ENCODE measurements around the gene MACROD2.

Gene MACROD2

DNA sequence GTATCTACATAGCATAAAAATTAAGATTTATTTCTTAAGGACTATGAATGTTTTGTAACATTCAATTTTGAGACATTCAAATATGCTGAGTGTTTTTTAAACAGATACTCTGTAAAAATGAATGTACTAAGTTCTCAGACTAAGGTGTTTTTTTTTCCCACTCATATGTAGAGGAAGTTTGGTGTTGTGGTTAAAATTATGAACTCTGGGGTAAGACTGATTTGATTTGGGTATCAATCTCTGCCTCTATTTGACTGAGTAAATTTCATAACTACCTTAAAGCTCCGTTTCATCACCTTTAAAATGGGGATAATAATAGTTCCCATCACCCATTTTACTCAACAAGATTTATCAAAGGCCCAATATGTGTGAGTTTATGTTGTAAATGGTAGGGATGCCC, 728.7 kb downstream of the MACROD2 start:
- DNase-seq = no peak

DNA sequence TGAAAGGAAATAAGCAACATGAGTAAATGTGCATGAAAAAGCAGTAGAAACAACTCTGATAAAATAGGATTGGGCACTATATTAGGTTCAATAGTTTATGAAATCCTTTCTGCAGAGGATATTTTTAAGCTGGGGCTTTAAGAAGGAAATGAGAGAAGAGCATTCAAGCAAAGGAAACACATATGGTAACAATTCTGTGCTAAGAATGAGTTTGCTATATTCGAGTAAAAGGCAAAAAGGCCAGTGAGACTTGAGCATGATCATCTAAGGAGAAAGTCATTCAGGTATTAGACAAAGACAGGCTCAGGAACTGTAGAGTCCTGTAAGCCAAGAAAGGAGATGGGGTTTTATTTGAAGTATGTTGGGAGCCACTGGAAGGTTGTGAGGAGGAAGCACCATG, 729.2 kb downstream of the MACROD2 start:
- DNase-seq = no peak

DNA sequence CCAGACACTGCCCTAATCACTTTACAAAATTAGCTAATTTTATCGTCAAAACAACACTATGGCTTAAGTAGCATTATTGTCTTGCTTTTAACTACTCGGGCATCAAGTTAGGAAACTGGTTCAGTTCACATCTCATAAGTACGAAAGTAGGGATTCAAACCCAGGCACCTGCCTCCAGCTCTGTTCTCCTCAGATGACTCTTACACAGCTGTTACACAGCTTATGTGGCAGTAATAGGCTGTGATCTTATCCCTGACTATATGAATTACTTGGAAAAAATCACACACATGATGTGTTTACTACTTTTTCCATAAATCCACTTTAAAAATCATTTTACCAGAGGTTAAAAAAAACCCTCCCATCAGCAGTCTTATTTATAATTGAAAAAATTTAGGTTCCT, 731.3 kb downstream of the MACROD2 start:
- DNase-seq = no peak

DNA sequence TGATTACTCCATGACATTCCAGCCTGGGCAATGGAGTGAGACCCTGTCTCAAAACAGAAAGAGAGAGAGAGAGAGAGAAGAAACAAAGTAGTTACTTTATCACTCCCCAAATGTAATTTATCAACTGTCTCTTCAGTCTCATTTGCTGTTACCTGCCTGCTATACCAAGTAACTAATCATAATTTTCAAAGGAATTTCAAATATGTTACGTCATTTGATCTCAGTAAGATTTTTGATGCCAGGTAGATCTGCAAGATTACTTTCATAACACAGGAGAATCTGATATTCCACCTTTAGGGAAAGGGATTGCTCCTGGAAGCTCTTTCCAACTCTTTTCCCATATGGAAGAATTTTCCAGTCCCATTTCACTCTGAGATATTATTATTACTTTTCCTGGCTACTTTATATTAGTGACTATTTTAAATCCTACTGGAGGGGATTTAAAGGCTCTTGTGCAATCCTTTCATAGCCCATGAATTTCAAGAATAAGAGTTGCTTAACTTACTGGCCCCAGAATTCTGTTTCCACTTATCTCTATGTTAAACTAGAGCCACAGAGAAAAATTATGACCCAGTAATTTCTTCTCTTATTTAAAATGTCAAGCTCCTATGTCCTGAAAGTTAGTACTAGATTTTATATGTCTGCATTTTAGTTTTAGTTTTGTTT, 732.3 kb downstream of the MACROD2 start:
- no peak for DNase-seq

DNA sequence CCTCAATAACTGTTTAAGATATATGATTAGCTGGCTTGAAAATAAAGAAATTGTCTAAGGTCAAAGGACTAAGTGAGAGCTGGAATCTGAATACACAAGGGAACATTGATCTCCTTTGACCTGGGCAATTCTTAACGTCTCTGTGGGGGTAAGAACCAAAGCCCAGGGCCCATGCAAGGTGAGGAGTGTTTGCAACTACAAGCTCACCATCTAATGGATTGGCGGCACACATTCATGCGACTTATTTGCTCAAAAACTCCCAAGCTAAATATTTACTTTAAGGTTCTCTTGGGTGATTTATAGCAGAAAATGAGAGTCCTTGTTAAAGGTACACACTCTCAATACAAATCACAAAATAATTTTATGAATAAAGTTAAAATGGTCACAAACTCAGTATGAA, 734.1 kb downstream of the MACROD2 start:
- DNase-seq = no peak

DNA sequence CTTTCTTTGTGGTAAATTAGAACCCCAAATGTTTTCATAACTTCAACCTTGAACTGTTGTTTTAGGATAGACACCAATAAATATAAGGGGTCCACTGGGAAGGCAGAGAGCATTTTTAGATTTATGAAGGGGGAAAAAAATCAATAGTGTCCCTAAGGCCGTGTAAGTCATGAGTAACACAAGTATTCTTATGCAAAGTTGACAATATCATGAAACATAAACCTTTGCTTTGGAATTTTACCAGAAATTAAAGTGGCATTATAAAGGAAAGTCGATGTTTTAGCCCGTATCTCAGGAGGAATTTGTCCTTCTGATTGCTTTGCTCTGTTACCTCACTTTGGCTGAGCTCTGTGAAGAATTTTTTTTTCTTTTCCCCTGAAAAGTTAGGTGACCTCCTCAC, 737.0 kb downstream of the MACROD2 start:
- DNase-seq = no peak

DNA sequence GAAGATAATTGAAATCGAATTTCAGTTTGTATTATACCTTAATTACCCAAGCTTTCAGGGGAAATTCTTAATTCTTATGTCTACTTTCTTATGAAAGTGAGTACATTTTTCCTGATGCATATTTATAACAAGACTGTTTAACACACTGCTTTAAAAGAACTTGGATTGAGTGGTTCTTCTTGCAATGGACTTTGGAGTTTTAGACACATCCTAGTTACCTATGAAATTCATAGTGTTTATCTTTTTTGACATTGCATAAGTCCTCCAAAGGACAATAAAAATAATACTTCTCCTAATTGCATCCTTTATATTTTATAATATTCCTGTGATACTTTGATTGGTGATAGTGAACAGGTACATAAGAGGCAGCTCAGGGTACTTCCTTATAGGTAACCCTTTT, 737.7 kb downstream of the MACROD2 start:
- DNase-seq = no peak

DNA sequence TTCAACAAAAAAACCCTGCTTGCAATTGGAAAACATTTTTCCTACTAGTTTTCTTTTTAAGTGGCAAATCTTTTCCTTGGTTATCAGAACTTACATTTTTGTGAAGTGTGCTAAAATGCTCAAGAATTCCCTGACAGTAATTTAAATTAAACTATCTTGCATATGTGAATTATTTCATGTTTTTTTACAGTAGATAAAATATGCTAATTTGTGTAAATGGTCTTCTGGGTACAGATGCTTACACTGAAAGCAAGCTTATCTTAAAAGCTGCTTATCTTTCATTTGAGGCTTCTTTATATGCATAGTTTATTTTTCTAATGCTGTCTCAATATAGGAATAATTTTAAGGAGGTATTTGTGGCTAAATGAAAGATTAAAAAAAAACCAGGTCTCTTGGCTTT, 745.1 kb downstream of the MACROD2 start:
- DNase-seq = no peak

DNA sequence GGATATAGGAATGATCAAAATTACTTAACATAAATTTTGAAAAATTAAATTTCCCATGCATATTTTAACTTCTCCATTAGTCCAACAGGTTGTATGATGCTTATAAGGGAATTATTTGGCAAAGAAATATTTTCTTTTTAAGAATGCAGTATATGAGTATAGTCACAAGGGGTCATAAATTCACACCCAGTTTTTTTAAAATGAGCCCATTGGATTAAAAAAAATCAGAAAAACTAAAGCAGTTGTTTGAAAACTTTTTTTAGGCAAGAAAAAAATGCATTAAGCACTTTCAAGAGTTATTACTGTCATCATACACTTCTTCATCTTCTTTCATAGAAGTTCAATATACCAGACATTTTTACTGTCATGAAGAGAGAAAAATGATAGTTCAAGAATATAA, 746.3 kb downstream of the MACROD2 start:
- DNase-seq = no peak

DNA sequence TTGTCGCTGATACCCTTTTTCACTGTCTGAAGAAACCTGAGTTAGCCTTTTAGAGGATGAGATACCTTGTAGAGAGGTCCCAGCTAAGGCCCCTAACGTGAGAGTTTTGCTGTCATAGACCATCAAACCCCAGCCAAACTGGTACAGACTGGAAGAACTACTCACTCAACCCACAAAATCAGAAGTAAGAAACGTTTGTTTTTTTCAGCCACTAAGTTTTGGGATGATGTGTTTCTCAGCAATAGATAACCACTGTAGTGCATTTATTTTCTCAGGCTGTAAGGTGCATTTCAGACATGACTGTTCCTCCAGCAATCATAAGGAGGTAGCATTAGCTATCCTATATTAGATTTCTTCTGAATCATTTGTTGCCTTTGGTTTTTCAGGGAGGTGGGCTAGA, 749.4 kb downstream of the MACROD2 start:
- no peak for DNase-seq

DNA sequence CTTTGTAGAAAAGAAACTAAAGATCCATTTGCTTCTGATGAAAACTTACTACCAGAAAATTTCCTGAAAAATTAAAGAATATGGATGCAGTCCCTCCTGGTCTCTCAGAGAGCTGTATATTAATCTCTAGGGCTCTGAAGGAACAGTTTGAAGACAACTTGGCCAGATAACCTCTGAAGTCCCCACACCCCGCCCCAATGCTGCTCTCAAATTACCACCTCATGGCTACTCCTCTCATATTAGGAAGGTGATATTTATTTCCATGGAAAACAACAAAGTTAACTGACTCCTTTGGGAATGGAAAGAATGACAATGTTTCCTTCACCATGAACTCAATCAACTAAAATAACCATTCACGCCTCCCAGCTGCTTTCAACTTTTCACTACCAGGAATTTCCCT, 750.5 kb downstream of the MACROD2 start:
- DNase-seq = no peak

DNA sequence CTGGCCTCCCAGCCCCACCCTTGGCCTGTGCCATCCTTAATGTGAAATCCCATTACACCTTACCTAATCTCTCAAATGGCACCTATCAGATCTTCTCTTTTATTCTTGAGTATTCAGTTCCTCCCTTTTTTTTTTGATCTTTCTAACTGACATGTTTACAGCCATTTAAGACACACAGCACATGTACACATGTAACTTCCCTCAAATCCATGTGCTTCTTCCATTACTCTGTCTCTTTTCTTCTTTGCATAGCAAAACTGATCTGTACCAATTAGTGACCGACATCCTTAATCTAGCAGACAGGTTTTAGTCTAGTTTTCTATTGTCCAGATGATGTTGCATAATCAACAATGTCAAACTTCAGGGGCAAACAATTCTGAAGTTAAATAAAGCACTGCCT, 755.9 kb downstream of the MACROD2 start:
- no peak for DNase-seq

DNA sequence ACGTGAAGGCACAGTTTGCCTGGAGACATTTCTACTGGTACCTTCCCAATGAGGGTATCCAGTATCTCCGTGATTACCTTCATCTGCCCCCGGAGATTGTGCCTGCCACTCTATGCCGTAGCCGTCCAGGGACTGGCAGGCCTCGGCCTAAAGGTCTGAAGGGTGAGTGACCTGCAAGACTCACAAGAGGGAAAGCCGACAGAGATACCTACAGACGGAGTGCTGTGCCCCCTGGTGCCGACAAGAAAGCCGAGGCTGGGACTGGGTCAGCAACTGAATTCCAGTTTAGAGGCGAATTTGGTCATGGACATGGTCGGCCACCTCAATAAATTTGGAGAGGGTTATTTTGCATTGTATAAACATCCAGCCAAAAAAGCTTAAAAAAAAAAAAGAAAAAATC, 762.4 kb downstream of the MACROD2 start:
- DNase-seq = no peak

DNA sequence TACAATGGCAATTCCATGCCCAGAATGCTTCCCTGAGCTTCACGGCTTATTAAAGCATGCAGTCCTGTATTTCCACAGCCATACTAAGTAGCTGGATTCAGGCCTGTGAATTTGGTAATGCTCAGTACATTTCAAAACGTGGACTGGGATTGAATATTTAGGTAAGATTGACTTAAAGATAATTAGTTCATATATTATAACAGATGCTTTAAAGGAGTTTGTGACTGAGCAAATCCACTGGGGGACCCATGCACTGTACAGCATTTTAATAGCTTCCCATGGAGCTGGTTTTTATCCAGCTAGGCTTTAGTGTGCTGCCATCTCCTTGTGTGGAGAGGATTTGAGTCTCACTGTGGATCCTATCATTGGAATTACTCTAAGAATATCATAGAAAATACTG, 763.0 kb downstream of the MACROD2 start:
- DNase-seq = no peak

DNA sequence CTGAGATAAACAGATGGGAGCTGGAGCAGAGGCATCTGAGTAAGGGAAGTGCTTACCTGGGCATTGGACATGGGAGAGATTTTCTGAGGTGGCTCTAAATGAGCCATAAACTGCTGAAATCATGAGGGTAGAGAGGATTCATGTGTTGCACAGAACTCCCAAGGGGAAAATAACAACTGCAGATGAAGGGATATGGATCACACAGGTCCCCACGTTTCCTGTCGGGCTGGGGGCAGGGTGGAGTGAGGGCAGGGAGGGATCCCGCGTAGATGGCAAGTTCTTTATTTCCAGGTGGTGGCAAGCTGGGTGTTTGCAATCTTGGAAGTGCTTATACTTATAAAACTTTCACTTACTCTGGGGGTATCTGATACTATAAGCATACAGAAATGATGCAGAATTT, 764.7 kb downstream of the MACROD2 start:
- no peak for DNase-seq

DNA sequence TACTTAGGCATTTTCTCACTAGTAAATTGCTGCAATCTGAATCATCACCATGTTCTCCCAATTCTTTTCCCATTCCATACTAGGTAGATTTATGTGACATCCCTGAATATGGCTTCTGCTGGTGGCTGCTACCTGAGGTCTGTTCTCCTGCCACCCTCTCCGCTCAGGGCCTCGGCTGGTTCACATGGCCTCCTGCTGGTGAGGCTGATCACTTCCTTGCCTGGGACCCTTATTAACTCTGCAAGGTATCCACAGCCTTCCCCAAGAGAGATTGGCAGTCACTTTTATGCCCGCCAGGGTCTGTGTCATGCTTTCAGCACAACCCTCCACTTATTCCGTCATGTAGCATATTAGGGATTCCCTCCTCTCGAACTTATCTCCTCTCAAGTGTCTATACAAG, 766.6 kb downstream of the MACROD2 start:
- DNase-seq = no peak

DNA sequence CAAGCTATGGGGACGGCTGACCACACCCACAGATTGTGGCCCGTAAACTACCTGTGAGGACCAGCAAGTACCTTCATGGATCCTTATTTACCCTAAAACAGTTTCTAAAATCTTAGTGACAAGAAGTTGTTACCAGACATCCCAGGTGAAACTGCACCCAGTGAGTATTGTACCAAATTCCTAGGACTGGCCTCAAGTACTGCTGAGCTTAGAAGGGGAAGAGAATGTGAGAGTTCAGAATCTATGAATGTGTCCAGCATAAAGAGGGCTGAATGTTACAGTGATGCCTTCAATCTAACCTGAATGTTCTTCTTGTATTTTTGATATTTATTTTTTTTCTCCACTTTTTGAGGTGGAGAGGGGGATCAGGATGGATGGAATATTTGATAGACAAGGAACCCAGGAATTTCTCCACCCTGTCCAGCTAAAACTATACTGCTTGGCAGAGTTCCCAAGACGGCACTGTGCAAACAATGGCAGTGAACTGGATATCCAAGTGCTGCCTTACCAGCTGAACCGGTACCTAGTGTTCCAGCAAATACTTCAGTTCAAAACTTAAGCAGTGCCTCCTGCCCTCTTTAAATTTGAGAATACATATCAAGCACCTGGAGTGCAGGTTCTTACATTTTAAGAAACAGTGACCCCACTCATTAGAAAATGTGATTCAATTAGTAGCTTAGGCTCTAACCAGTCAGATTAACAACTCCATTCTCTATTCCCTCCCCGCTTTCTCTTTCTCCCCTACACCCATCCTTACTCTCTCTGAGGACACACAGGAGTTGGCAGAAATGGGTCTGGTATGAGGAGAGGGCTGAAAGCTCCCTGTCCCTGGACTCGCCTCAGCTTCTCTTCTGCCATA, 769.4 kb downstream of the MACROD2 start:
- DNase-seq = no peak

DNA sequence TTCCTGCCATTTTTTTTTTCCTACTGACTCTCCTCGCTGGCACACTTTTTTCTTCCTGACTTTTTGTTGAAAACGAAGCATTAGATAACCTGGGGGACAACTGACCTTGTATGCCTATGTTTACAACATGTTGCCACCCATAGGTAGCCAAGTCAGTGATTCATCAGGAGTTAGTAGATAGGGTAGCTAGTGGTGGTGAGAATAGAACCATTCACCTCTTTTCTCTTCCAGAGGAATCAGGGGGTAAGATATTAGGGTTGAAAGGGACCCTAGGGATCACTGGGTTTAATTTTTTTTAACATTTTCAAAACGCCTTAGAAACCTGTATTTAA, 770.0 kb downstream of the MACROD2 start:
- DNase-seq = no peak

DNA sequence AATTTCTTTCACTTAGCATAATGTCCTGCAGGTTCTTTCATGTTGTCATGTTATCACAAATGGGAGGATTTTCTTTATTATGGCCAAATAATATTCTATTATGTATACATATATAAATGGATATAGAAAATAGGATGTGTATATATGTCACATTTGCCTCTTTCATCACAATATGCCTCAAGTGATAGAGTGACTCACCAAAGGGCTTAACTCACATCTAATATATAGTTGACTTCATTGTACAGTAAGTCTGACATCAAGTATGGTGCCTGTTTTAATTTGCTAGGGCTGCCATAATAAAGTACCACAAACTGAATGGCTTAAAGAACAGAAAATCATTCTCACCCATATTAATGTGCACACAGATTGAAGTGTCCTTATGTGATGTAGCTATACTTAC, 778.2 kb downstream of the MACROD2 start:
- no peak for DNase-seq

DNA sequence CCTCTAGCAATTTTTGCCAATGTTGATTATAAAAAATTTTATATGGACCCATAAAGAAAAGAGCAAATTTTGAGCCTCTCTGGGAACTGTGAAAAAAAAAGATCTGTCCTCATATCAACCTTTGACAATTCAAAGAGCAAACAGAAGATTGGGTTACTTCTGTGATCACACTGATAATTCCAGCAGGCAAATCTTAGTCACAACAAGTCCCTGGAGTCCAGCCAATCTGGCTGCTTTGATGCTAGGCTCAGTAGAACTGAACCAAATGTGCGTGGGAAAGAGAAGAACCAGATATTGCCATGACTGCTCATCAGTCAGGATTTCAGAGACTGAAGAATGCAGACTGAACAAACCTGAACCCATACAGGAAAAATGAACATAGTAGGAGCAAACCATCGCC, 780.5 kb downstream of the MACROD2 start:
- DNase-seq = no peak

DNA sequence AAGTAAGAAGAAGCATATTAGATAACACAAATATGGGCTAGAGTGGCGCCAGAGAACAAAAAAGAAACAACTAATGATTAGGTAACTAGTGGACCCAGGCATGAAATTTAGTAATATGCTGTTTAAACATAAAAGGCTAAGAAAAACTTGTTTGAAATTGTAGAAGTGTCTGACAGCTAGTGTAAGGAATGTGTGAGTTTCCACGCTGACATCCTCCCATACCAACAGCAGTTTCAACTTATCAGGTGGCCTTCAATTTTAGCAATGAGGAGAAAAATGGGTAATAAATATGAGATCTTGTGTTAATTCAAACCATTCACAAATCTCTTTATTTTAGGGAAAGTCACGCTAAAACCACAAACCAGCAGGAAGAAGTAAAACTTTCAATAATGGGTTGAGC, 782.3 kb downstream of the MACROD2 start:
- DNase-seq = no peak

DNA sequence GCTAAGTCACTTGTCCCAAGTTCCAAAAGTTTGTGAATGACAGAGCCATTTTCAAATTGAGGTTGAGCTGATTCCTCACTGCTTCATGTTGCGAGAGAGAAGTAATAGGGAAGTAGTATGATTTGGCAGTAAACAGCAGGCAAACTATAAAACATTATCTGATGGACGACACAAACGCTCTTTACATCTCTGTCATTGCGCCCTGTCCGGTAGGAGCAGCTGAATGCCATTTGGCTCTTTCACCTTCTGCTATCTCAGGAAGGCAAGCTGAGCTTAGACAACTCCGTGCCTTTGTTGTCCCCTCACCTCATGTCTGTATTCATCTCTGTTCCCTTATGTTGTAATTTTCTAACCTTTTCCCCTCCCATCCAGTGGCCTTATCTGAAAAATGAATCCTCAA, 782.8 kb downstream of the MACROD2 start:
- no peak for DNase-seq

DNA sequence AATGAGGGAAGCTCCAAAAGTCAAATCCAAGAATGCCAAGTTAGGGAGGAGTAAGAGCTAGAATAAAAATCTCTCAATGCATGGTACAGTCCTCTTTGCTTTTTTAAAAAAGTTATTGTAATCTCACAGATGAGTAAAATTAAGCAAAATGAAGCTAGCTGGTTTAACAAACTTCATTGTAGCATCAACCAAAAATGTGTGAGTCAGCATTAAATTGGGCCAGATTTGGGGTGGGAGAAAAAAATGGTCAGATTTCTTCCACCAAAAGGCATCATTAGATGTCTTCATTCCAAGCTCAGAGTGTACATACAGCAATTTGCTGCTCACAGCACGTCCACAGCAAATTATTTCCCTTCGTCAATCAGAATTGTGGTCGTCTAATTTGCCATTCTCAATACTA, 783.6 kb downstream of the MACROD2 start:
- no peak for DNase-seq

DNA sequence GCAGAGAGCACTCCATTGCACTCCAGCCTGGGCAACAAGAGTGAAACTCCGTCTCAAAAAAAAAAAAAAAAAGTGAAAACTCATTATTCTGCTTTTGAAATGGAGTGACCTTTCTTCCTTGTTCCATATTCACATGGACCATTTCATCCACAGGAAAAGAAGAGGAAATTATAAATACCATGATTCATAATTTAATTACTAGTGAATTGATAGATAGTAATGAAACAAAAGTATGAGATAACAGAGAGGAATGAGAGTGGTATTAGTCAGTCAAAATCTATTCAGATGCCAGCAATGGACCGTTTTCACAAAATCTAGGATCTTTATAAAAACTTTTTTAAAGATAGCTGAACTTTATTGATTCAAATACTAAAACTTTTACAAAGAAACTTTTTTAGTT, 785.2 kb downstream of the MACROD2 start:
- DNase-seq = no peak

DNA sequence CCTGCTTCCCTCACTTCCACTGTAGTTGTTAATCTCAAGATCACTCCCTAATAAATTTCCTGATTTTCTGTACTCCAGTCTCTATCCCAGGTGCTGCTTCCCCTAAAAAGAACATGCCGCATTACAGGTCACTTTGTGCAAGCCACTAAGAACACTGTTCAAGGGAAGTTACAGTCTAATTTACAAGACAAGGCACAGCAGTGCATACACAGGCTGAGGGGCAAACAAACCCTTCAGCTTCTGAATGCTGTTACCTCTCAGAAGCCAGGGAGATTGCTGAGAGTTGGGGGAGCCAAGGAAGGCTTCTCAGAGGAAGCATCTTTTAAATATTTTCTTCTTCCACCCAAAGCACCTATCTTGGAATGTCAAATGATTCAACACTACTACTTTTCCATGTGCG, 787.4 kb downstream of the MACROD2 start:
- DNase-seq = no peak

All from stimulated activated CD8-positive, alpha-beta memory T cell treated with anti-CD3 and anti-CD28 coated beads, Interleukin-4, amount 100 ng/mL, for 48 hours (primary cell).